B cell (primary cell): ENCODE results near the gene RNF19B. TPM values are rescaled to one million over a fixed set of nuclear protein-coding genes. Genes with fewer than 3 reads are reported as not detected.

Experiments
- ATAC-seq: fragments of 200-7000 bp; cut with Tn5 transposase; one replicate; pipeline ENCODE4 v1.10.0; 2021; ENCODE audit warnings: low read depth, mild to moderate bottlenecking, moderate number of reproducible peaks, moderate library complexity
- CTCF ChIA-PET: fragments of 350-600 bp; sonication (Branson Sonifier 250); formaldehyde crosslinking; loops from one replicate; lab custom pipeline; 2021; ENCODE audit warnings: antibody characterized with exemption, inconsistent platforms; lab: Charles Lee
- POLR2A ChIA-PET: fragments of 350-600 bp; sonication (Branson Sonifier 250); formaldehyde crosslinking; loops from one replicate; lab custom pipeline; 2021; ENCODE audit warnings: antibody characterized with exemption; lab: Charles Lee
- DNase-seq: peaks from one replicate; pipeline ENCODE4 v3.0.0; 2013
- H2AFZ ChIP-seq: 2 replicates; pipeline ENCODE4 v1.6.1; 2012; ENCODE audit warnings: mild to moderate bottlenecking, low read depth, low read length; ENCODE audit not compliant: insufficient read depth, poor library complexity, severe bottlenecking
- H3K27ac ChIP-seq, 2 donors: 1 replicate in 1 of 2; 2 replicates in 1 of 2; pipeline ENCODE4 v1.5.1; 2012 to 2013; ENCODE audit warnings: low read length in 2 of 2, mild to moderate bottlenecking in 2 of 2, moderate library complexity in 1 of 2
- H3K27me3 ChIP-seq, 4 experiments: fragments of 200-600 bp in 1 of 4; sonication (generic) in 1 of 4; replicated peaks in 1 of 4; 1 replicate in 2 of 4; 2 replicates in 2 of 4; pipeline versions ENCODE4 v1.6.1 to v1.7.0; 2013 to 2016; ENCODE audit warnings: low read length in 3 of 4, mild to moderate bottlenecking in 2 of 4, mixed read lengths in 1 of 4, moderate library complexity in 1 of 4; ENCODE audit not compliant: insufficient read depth in 4 of 4, control insufficient read depth in 3 of 4; ENCODE audit errors: control extremely low read depth in 1 of 4
- H3K36me3 ChIP-seq, 2 experiments: replicated peaks in 1 of 2; 1 replicate in 1 of 2; 2 replicates in 1 of 2; pipeline versions ENCODE4 v1.6.1 to v1.7.1; 2013; ENCODE audit warnings: low read length in 1 of 2; ENCODE audit not compliant: insufficient read depth in 2 of 2, control insufficient read depth in 1 of 2; ENCODE audit errors: control extremely low read depth in 1 of 2, extremely low read depth in 1 of 2
- H3K4me1 ChIP-seq, 2 donors: fragments of 200-600 bp in 1 of 2; sonication (generic) in 1 of 2; 1 replicate in 1 of 2; 2 replicates in 1 of 2; pipeline versions ENCODE4 v1.5.1 to v1.6.1; 2013 to 2017; ENCODE audit warnings: low read length in 2 of 2; ENCODE audit not compliant: control insufficient read depth in 2 of 2, insufficient read depth in 2 of 2
- H3K4me2 ChIP-seq: replicated peaks from 2 replicates; pipeline ENCODE3; 2012; ENCODE audit warnings: mild to moderate bottlenecking, low read depth, low read length; ENCODE audit not compliant: poor library complexity, severe bottlenecking
- H3K4me3 ChIP-seq, 5 experiments: fragments of 200-600 bp in 1 of 5; sonication (generic) in 1 of 5; 1 replicate in 3 of 5; 2 replicates in 2 of 5; pipeline versions ENCODE4 v1.5.1 to v1.7.0; 2011 to 2016; ENCODE audit warnings: low read length in 4 of 5, mild to moderate bottlenecking in 4 of 5, low read depth in 2 of 5, control low read depth in 1 of 5, moderate library complexity in 1 of 5; ENCODE audit not compliant: insufficient read depth in 1 of 5; ENCODE audit errors: control extremely low read depth in 1 of 5, extremely low read depth in 1 of 5
- H3K79me2 ChIP-seq: fragments of 200-600 bp; sonication (generic); one replicate; pipeline ENCODE4 v1.6.0; 2016; ENCODE audit warnings: low read length; ENCODE audit not compliant: control insufficient read depth, insufficient read depth
- H3K9ac ChIP-seq: fragments of 200-600 bp; sonication (generic); 2 replicates; pipeline ENCODE4 v1.6.1; 2017; ENCODE audit warnings: mild to moderate bottlenecking, low read length, moderate library complexity
- H3K9me3 ChIP-seq, 3 donors: one replicate each; pipeline versions ENCODE4 v1.6.1 to v1.7.1; 2013; ENCODE audit warnings: low read length in 2 of 3; ENCODE audit not compliant: control insufficient read depth in 2 of 3, insufficient read depth in 1 of 3; ENCODE audit errors: control extremely low read depth in 1 of 3
- H4K20me1 ChIP-seq: 2 replicates; pipeline ENCODE4 v1.6.0; 2012; ENCODE audit warnings: mild to moderate bottlenecking, low read length; ENCODE audit not compliant: insufficient read depth, control insufficient read depth, poor library complexity, severe bottlenecking
- H3K27ac Mint-ChIP-seq: one replicate; pipeline ENCODE4 v1.8.0; 2021; ENCODE audit warnings: mixed read lengths
- H3K27me3 Mint-ChIP-seq: one replicate; pipeline ENCODE4 v1.8.0; 2021; ENCODE audit warnings: mixed read lengths
- H3K4me1 Mint-ChIP-seq: one replicate; pipeline ENCODE4 v1.8.0; 2021; ENCODE audit warnings: mixed read lengths
- H3K4me3 Mint-ChIP-seq: one replicate; pipeline ENCODE4 v1.8.0; 2021; ENCODE audit warnings: mixed read lengths
- H3K9me3 Mint-ChIP-seq: one replicate; pipeline ENCODE4 v1.8.0; 2022; ENCODE audit warnings: mixed read lengths; ENCODE audit not compliant: insufficient read depth
- CTCF ChIP-seq: fragments of 200-600 bp; IDR thresholded peaks from one replicate; pipeline ENCODE4 v1.8.0; 2022; ENCODE audit warnings: antibody characterized with exemption, mild to moderate bottlenecking
- EZH2 ChIP-seq: IDR thresholded peaks from 2 replicates; pipeline ENCODE4 v1.6.1; 2012; ENCODE audit warnings: borderline replicate concordance, low read depth, mild to moderate bottlenecking, moderate library complexity, low read length; ENCODE audit not compliant: insufficient read depth, poor library complexity, severe bottlenecking
- WGBS: methylation state at CpG from one replicate; pipeline ENCODE4 v1.1.5; 2013; ENCODE audit warnings: missing lambda C conversion rate; ENCODE audit not compliant: insufficient coverage; 5-methylcytosine and 5-hydroxymethylcytosine counted together
- intact Hi-C: fragments of 100-400 bp; cut with micrococcal nuclease; formaldehyde crosslinking; loops from one replicate; pipeline ENCODE4 v1.10.0; 2022
- polyA plus RNA-seq: library from polyadenylated mRNA; depleted of rRNA; stranded (reverse); fragments of >200 nt; gene quantifications from 2 replicates; pipeline ENCODE4 v1.2.3, GENCODE V29; 2012
- total RNA-seq, 2 donors: library from RNA; stranded (reverse); fragments of 120-200 nt in 1 of 2; gene quantifications; 1 replicate in 1 of 2; 2 replicates in 1 of 2; pipeline versions ENCODE4 v1.2.3 to v1.2.4, GENCODE V29; 2013 to 2022

RNF19B gene
- total and polyA plus RNA-seq, 2 donors (not counting 1 experiment from before 2014, with no cell fraction given) = 29.9 to 40.3 TPM

GRCh38 chr1:32946413-32946812 lies 18.2 kb downstream of the RNF19B start:
- ChIA-PET POLR2A (no interaction called here), CTCF (interaction anchor here (1.1 to 1.4 kb wide), 3 partner anchors 13 to 62 kb away, joined by 3 to 4 read pairs (median 4); no protein-coding TSS in a partner anchor)
- H3K36me3 ChIP-seq = peaks cover 13 to 56% of the 10 kb centered on the region in 2 experiments
- ATAC-seq (no peak), DNase-seq (no peak)
- intact Hi-C loops = loop anchor here (5.0 kb wide), 1 partner anchor 46 kb away; no protein-coding TSS in a partner anchor
- WGBS = 88% methylated on average over 1 of the region's 2 CpGs
- H3K9ac ChIP-seq = no peak overlapping the region
- no peaks in the 10 kb centered on the region for H3K27me3 Mint-ChIP-seq
- peaks cover 4 to 6% of the 10 kb centered on the region in 2 donors for H3K4me1 ChIP-seq
- no peak overlapping the region for H3K4me3 Mint-ChIP-seq
- H3K79me2 ChIP-seq = peaks cover 8% of the 10 kb centered on the region
- no peak overlapping the region for H2AFZ ChIP-seq
- no peak overlapping the region for H3K4me2 ChIP-seq
- no peak overlapping the region for H3K4me3 ChIP-seq
- peaks cover 0 to 5% (median 0%) of the 10 kb centered on the region in 3 donors for H3K9me3 ChIP-seq
- TF ChIP-seq EZH2 (no peak), CTCF (no peak)
- no peaks in the 10 kb centered on the region for H3K9me3 Mint-ChIP-seq
- H3K27me3 ChIP-seq = no peaks in the 10 kb centered on the region
- no peak overlapping the region for H3K27ac Mint-ChIP-seq
- no peak overlapping the region for H3K27ac ChIP-seq
- peaks cover 14% of the 10 kb centered on the region for H3K4me1 Mint-ChIP-seq
- peaks cover 8% of the 10 kb centered on the region for H4K20me1 ChIP-seq

GRCh38 chr1:32944180-32944579 lies 20.4 kb downstream of the RNF19B start:
- H3K4me2 ChIP-seq = no peak overlapping the region
- no peaks in the 10 kb centered on the region for H3K9me3 ChIP-seq
- no peaks in the 10 kb centered on the region for H3K27me3 ChIP-seq
- no peaks in the 10 kb centered on the region for H3K4me1 ChIP-seq
- intact Hi-C loops = no loop called here
- no peak overlapping the region for H3K4me3 ChIP-seq
- H3K27ac Mint-ChIP-seq = no peak overlapping the region
- POLR2A ChIA-PET = no interaction called here
- TF ChIP-seq EZH2 = no peak
- TF ChIP-seq CTCF = no peak
- no peaks in the 10 kb centered on the region for H3K27me3 Mint-ChIP-seq
- H3K27ac ChIP-seq = no peak overlapping the region
- H3K79me2 ChIP-seq = no peaks in the 10 kb centered on the region
- no peak overlapping the region for H3K4me3 Mint-ChIP-seq
- peaks cover 13 to 77% of the 10 kb centered on the region in 2 experiments for H3K36me3 ChIP-seq
- CTCF ChIA-PET = interaction anchor here (0.6 to 15.0 kb wide), 7 partner anchors 8 to 112 kb away, joined by 3 to 205 read pairs (median 7); no protein-coding TSS in a partner anchor
- no peak overlapping the region for H2AFZ ChIP-seq
- no peak overlapping the region for H3K9ac ChIP-seq
- ATAC-seq (no peak), DNase-seq (no peak)
- no peaks in the 10 kb centered on the region for H4K20me1 ChIP-seq
- H3K4me1 Mint-ChIP-seq = no peaks in the 10 kb centered on the region
- no peaks in the 10 kb centered on the region for H3K9me3 Mint-ChIP-seq
